ENCODE measurements around the gene ATRNL1. TPM values are rescaled to one million over a fixed set of nuclear protein-coding genes. Genes with fewer than 3 reads are reported as not detected.

Gene ATRNL1
- total RNA-seq, 2 experiments from 2014 or later: not detected

GRCh38 chr10:115969591-115969990 lies 876.4 kb downstream of the ATRNL1 start:
- H3K4me1 ChIP-seq (ENCODE audit: insufficient read depth, low read length, poor library complexity, severe bottlenecking): no peaks in the 10 kb centered on the region

GRCh38 chr10:115971921-115972320 lies 878.8 kb downstream of the ATRNL1 start:
- no peak for DNase-seq (ENCODE audit: low spot score)
- Histone ChIP-seq H3K9me3 (ENCODE audit: low read length) (no peaks in the 10 kb centered on the region), H4K20me1 (ENCODE audit: insufficient read depth, low read length) (no peaks in the 10 kb centered on the region), H3K4me2 (ENCODE audit: low read length) (no peak overlapping the region), H3K4me1 (ENCODE audit: insufficient read depth, low read length, poor library complexity, severe bottlenecking) (no peaks in the 10 kb centered on the region), H3K4me3 (ENCODE audit: low read depth, low read length, poor library complexity, severe bottlenecking) (no peak overlapping the region), H3K79me2 (ENCODE audit: insufficient read depth, low read depth, low read length) (no peaks in the 10 kb centered on the region), H3K36me3 (ENCODE audit: insufficient read depth, low read length) (no peaks in the 10 kb centered on the region), H3K9me2 (ENCODE audit: insufficient read depth, low read length) (no peaks in the 10 kb centered on the region), H2AFZ (ENCODE audit: low read length) (no peak overlapping the region), H3K27ac (ENCODE audit: low read depth, low read length, poor library complexity, severe bottlenecking) (no peak overlapping the region)
- no TSS peak for BruUV-seq (replicated peaks)
- ChIA-PET CTCF (ENCODE audit: unreplicated experiment) (no interaction called here), POLR2A (interaction anchor here (0.7 kb wide), 1 partner anchor 31 kb away, joined by 3 read pairs; no protein-coding TSS in a partner anchor)
- TF ChIP-seq CTCF (conservative IDR thresholded peaks at IDR 0.05; ENCODE audit: low read length): no peak
- TF ChIP-seq EZH2phosphoT487 (IDR thresholded peaks at IDR 0.05; ENCODE audit: borderline replicate concordance, low read depth, low read length): no peak
- intact Hi-C loops (cut with micrococcal nuclease; ENCODE audit: unreplicated experiment): no loop called here

More at GRCh38 chr10:115969591-115969990, 876.4 kb downstream of the ATRNL1 start:
- H3K4me2 ChIP-seq (ENCODE audit: low read length): no peak overlapping the region
- no peaks in the 10 kb centered on the region for H3K36me3 ChIP-seq (ENCODE audit: insufficient read depth, low read length)
- H3K9me2 ChIP-seq (ENCODE audit: insufficient read depth, low read length): no peaks in the 10 kb centered on the region
- H3K4me3 ChIP-seq (ENCODE audit: low read depth, low read length, poor library complexity, severe bottlenecking): no peak overlapping the region
- H4K20me1 ChIP-seq (ENCODE audit: insufficient read depth, low read length): no peaks in the 10 kb centered on the region
- no peak overlapping the region for H2AFZ ChIP-seq (ENCODE audit: low read length)
- no peak for DNase-seq (ENCODE audit: low spot score)
- BruUV-seq (replicated peaks): no TSS peak
- no peak for TF ChIP-seq CTCF (conservative IDR thresholded peaks at IDR 0.05; ENCODE audit: low read length)
- TF ChIP-seq EZH2phosphoT487 (IDR thresholded peaks at IDR 0.05; ENCODE audit: borderline replicate concordance, low read depth, low read length): no peak
- H3K79me2 ChIP-seq (ENCODE audit: insufficient read depth, low read depth, low read length): no peaks in the 10 kb centered on the region
- CTCF ChIA-PET (ENCODE audit: unreplicated experiment): no interaction called here
- no peak overlapping the region for H3K27ac ChIP-seq (ENCODE audit: low read depth, low read length, poor library complexity, severe bottlenecking)
- POLR2A ChIA-PET: no interaction called here
- intact Hi-C loops (cut with micrococcal nuclease; ENCODE audit: unreplicated experiment): no loop called here
- H3K9me3 ChIP-seq (ENCODE audit: low read length): no peaks in the 10 kb centered on the region

- Histone ChIP-seq H3K9me2 (ENCODE audit: insufficient read depth, low read length) (no peaks in the 10 kb centered on the region), H3K36me3 (ENCODE audit: insufficient read depth, low read length) (no peaks in the 10 kb centered on the region), H2AFZ (ENCODE audit: low read length) (no peak overlapping the region), H3K4me3 (ENCODE audit: low read depth, low read length, poor library complexity, severe bottlenecking) (no peak overlapping the region), H3K27ac (ENCODE audit: low read depth, low read length, poor library complexity, severe bottlenecking) (no peak overlapping the region), H4K20me1 (ENCODE audit: insufficient read depth, low read length) (no peaks in the 10 kb centered on the region), H3K9me3 (ENCODE audit: low read length) (no peaks in the 10 kb centered on the region), H3K4me2 (ENCODE audit: low read length) (no peak overlapping the region), H3K79me2 (ENCODE audit: insufficient read depth, low read depth, low read length) (no peaks in the 10 kb centered on the region), H3K4me1 (ENCODE audit: insufficient read depth, low read length, poor library complexity, severe bottlenecking) (no peaks in the 10 kb centered on the region)
- intact Hi-C loops (cut with micrococcal nuclease; ENCODE audit: unreplicated experiment): no loop called here
- TF ChIP-seq CTCF (conservative IDR thresholded peaks at IDR 0.05; ENCODE audit: low read length): no peak
- no peak for TF ChIP-seq EZH2phosphoT487 (IDR thresholded peaks at IDR 0.05; ENCODE audit: borderline replicate concordance, low read depth, low read length)
- POLR2A ChIA-PET: interaction anchor here (0.7 kb wide), 1 partner anchor 31 kb away, joined by 3 read pairs; no protein-coding TSS in a partner anchor
- DNase-seq (ENCODE audit: low spot score): no peak
- CTCF ChIA-PET (ENCODE audit: unreplicated experiment): no interaction called here
- BruUV-seq (replicated peaks): no TSS peak
These were observed 879.3 kb downstream of the ATRNL1 start for GRCh38 chr10:115972426-115972825.
